SH-SY5Y (cell line): Measurements from ENCODE around the gene ACTN4.

Experiments used
- GATA2 ChIP-seq: IDR thresholded peaks from 2 replicates; pipeline ENCODE4 v1.6.1; 2011; ENCODE audit warnings: mild to moderate bottlenecking, low read depth, low read length
- GATA3 ChIP-seq: IDR thresholded peaks from 2 replicates; pipeline ENCODE4 v1.6.1; 2011; ENCODE audit warnings: low read depth, mild to moderate bottlenecking, low read length, moderate library complexity

Gene ACTN4

DNA sequence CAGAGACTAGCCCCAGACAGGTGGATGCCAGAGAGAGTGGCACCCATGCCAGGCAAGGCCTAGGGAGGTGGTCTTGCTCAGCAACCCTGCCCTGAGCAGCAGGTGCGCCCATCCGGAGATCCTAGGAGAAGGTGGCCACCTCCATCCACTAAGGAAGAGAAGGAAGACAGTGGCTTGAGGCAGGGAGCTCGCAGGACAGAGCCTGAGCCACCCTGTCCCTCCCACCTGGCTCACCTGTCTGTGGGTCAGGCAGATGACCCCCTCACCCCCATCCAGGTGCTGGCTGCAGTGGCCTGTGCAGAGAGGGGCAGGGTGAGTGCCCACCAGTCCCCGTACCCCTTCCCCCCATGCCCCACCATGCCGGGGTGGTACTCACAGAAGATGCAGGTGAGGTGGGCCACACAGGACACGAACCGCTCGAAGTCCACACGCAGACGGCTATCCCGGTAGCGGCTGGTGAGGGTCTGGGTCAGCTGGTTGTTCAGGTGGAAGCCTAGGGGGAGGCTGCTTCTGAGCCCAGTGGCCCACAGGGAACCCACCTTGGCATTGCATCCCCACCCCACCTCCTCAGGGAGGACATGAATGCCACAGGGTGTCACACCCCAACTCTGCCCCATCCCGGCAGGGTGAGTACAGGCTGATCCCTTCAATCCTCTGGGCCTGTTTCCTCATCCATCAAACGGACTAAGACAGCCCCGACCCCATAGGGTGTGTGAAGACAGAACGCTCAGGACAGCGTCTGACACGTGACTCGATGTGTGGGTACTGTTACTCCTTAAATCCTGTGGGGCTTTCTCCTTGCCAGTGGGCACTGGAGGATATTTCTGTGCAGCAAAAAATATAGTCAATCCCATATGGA lies 83.5 kb downstream of the ACTN4 start:
- TF ChIP-seq GATA3, result no peak
- TF ChIP-seq GATA2, result no peak

DNA sequence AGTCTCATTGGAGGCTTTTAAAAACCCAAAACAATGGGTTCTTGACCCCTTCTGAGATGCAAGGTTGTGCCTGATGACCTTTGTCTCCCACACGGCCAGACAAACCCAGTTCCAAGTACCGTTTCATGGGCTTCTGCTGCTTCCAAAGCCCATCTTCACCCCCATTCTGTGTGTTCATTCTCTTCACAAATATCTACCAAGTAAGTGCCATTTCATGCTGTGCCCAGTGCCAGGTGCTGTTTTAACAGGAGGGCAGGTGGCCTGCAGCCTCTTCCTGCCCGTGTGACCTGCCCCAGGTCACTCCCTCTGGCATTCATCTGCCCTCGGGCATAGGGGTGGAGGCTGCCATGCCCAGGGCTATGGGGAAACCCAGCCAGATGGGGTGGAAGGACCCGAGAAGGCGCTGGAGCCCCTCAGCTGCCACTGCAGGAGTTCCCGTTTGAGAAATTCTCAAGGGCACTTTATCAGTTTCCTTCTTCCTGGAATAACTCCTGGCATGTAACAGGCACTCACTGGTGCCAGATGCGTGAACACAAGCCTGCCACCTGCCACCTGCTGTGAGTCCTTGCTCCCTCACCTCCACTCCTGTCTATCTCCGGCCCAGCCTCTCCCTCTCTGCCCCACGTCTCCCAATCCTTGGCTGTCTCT lies 84.3 kb downstream of the ACTN4 start:
- TF ChIP-seq GATA2, result no peak
- TF ChIP-seq GATA3, result no peak

DNA sequence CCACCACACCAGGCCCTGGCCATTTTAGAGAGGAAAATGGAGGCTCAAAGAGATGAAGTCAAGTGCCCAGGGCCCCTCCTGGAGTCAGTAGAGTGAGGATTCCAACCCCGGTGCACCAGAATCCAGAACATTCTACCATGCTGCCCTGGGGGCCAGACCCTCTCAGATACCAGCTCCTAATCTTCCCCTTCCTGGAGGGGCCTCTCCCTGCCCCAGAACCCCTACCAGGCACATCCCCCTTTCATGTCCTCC lies 85.7 kb downstream of the ACTN4 start:
- TF ChIP-seq GATA3 (no peak), GATA2 (no peak)

DNA sequence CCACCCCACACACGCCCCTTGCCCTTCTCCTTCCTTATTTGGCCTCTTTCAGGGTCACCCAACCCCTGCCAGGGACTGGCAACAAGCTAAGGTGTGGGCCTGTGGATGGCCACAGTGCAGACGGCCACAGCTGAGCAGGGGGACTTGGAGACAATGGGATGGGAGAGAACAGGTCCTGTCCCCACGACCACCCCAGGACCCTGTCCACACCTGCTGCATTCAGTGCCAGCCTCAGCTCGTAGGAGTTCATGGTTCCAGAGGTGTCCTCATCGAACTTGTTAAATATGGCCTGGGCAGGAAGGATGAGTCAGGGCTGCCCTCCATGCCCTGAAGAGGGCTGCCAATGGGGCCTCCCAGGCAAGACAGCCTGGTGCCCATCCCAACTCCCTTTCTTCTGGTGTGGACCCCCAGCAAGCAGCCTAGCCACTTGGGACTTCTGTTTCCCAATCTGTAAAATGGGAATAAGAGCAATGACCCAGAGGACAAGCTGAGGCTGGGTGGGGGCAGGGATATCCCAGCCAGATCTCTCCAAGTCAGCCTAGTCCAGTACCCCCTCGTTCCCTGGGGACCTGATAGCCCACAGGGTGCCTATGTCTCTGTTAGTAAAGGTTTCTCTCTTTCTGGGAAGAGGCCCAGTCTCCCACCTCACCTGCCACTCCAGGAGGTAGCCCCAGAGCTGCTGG lies 86.2 kb downstream of the ACTN4 start:
- TF ChIP-seq GATA2 (no peak), GATA3 (no peak)

DNA sequence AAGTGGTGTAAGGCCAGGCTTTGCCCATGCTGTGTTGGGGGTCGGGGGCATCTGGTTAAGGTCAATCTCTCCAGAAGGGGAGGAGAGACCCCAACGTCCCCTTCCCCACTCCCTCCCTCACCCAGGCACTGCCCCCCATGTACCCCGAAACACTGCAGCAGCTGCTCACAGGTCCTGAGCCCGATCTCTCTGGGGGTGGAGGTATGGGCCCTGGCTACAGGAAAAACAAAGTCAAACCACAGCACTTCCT lies 86.7 kb downstream of the ACTN4 start:
- TF ChIP-seq GATA2 (no peak), GATA3 (no peak)

DNA sequence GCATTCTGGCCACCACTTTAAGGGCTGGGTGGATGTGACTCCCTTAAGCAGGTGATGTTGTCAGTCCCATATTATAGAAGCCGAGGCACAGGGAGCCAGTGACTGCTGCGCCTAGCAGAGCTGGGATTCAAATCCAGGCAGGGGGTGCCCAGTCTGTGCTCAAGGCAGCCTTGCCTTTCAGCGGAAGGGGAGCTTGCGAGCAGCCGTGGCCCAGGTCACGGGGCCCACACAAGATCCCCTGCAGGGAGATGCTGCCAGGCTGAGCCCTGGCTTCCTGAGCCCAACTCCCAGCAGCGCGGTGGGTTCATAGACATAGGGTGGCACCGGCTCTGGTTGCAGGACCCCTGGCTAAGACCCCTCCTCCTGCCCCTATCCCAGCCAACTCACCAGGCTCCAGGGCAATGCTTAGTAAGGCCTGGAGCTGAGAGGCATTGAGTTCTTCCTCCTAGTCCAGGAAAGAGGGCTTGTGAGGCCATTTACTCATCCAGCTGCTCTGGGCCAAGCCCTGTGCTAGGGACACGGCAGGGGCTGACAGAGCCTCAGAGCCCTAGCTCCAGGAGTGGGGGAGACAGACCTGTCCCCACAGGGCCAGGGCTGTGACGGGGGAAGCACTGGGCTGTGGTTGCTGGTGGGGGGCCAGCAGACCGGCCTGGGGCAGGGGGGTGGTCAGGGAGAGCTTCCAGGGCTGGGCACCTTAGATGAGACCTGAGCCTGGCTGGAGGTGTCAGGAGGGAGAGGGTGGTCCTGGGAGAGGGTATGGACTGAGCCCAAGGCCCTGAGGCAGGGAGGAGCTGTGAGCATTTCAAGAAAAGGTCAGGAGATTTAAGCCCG lies 87.2 kb downstream of the ACTN4 start:
- no peak for TF ChIP-seq GATA3
- TF ChIP-seq GATA2, result no peak

DNA sequence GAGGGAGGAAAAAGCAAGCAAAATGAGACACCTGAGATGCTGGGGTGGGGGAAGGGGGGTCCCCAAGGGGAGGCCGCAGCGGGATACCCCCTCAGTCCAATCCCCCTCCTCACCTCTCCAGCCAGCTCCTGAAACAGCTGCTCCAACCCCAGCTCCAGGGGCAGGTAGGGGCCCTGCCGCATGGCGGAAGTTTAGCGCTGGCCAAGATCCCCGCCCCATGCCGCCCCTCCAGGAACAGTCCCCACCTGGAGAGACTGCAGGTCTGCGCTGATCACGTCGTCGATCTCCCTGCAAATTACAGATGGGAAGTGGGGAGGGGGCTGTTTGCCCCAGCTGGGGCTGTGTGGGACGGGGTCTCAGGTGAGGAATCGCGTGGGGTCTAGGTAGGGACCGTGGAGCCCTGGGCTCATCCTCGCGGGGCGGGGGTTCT lies 87.8 kb downstream of the ACTN4 start:
- TF ChIP-seq GATA3, result no peak
- no peak for TF ChIP-seq GATA2

DNA sequence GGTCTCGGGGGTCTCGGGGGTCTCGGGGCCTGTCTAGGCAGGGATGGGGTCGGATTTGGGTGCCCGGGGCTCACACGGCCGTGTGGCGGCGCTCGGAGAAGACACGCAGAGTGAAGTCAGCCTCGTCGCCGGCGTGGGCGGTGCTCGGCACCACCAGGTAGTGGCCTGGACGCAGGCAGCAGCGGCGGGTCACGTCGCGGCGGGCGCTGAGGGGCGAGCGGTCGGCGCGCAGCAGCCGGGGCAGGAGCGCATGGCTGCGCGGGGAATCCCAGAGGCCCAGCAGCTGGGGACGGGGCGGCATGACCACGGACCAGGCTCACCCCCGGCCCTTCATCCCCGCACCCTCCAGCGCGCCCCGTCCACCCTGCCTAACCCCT lies 88.6 kb downstream of the ACTN4 start:
- TF ChIP-seq GATA3 (no peak), GATA2 (no peak)

DNA sequence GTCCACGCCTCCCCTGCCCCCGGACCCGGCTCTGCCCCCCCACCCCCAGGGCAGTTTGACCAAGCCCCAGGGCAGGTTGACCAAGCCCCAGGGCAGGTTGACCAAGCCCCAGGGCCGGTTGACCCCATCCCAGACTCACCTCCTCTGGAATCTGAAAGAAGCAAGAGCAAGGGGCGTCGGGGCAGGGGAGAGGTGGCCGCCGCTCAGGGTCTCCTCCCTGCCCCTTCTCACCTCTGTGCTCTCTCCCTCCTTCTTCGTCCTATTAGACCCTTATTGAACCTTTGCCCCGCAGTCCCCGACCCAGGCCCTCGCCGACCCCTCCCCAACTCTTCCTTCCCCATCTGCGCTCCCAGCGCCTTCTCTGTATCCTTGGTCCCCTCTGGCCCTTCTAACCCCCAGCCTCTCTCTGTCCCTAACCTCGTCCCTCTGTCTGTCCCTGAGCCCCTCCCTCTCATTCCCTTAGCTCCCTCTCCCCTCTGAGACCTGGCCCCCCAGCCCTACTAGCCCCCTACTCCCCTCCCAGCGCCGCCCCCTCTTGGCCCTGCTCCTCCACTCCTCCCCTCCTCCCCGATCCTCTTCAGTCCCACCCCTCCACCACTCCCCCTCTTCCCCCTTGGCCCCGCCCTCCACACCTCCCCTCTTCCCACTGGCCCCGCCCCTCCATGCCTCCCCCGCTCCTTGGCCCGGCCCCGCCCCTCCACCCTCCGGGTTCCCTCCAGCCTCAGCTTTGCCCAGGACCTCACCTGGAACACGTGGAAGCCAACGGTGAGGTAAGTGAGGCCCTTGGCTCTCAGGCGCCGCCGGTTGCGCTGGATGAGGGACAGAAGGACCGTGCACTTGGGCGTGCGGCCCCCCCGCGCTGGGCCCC lies 89.2 kb downstream of the ACTN4 start:
- TF ChIP-seq GATA3 (no peak), GATA2 (no peak)

DNA sequence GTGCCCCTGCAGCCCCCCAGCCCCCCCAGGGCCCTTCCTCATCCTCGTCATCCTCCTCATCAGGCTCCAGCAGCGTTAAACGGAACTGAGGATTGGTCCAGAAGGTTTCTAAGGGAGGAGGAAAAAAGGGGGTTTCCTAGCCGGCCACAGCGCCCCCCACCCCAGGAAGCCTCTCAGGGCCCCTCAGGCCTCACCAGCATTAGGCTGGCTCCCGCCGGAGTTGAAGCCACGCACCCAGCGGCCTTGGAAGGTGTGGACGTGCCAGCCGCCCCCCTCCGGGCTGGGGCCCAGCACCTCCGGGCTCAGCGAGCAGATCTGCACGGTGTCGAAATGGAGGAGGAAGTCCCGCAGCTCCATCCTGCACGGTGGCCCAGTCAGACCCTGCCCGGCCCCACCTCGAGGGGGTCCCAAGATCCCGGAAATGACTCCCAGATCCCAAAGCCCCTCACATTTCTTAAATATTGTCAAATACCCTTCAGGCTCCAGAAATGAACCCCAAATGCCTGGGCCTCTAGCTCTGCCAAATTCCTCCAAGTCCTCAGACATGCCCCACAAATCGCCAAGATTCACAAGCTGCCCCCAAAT lies 89.9 kb downstream of the ACTN4 start:
- TF ChIP-seq GATA3 (no peak), GATA2 (no peak)

DNA sequence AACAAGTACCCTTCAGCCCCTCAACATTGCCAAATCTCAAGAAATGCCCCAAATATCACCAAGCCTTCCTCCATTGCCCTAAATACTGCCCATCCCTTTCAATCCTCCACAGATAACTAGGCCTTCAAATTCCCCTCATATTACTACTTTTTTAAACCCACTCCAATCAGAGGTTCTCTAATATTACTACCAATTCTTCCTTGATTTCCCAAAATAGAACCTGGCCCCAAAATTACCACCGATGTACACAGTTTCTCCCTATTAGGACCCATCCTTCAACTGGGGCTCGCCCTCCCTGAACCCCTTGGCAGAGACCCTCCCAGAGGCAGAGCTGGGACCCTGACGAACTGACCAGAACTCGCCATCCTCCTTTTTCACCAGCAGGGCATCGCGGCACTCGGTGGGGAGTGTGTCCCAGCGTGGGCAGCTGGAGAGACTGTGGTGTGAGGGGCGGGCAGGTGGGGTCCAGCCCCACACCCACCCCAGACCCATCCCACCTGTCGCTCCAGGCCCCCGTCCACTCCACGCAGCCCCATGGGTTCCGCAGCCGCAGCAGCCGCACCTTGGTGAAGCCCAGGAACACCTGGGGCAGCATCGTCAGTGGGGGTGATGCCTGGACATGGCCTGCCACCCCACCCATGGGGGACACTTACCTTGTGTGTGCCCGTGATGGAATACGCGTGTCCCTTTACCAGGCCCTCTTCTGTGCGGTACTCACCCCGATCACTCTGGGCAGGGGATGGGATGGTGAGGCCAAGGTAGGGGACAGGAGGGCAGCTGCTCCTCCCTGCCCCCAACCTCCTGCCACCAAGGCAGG lies 90.7 kb downstream of the ACTN4 start:
- TF ChIP-seq GATA2 (no peak), GATA3 (no peak)

DNA sequence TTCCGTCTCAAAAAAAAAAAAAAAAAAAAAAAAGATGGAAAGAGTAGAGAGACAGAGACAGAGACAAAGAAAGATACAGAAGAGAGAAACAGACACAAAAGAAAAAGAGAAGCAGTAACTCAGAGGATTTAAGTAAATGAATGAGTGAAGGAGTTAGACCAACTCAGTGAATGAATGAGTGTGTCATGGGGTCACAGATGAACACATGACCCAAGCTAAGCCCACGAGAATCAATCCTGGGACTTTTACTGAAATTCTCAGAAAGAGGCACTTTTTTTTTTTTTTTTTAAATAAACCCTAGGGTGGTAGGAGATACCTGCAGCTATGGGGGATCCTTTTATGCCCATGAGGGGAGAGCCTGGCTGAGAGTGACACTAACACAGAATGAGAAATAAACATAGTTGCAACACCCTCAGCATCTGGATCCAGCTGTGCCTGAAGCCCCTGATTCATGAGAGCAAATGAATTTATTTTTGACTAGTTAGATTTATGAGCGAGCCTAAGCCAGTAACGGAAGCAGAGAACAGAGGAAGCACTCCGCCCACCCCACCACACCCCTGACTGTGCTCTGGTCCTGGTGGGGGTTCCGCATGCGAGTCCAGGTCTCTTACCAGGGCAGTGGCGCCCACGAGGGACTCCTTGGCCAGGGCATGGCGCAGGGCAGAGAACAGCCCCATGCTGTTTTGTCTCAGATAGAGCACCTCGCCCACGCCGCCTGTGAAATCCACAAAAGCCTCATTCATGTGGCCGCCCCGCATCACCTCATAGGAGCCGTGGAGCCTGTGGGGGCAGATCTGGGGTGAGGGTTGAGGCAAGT lies 92.2 kb downstream of the ACTN4 start:
- TF ChIP-seq GATA3 (no peak), GATA2 (no peak)
